ENCODE results near the gene APEH. TPM values are rescaled to one million over a fixed set of nuclear protein-coding genes. Genes with fewer than 3 reads are reported as not detected.

APEH gene
- total RNA-seq = 143 TPM
- polyA plus RNA-seq (ENCODE audit: insufficient read depth, low read depth, low replicate concordance) = 138 TPM
- long read RNA-seq, donor 1, partial matches to known transcripts = 11 of 16 reads
- long read RNA-seq, donor 1, other reads (novel, unspliced or antisense) = 0 of 16 reads
- long read RNA-seq, donor 2, transcript APEH-201 (22 exons, 3,220 nt) = major isoform, 14 of 51 reads
- long read RNA-seq, donor 2, partial matches to known transcripts = 24 of 51 reads
- long read RNA-seq, donor 2, other reads (novel, unspliced or antisense) = 13 of 51 reads
- long read RNA-seq, donor 3, transcript APEH-201 (22 exons, 3,220 nt) = major isoform, 11 of 60 reads
- long read RNA-seq, donor 3, partial matches to known transcripts = 17 of 60 reads
- long read RNA-seq, donor 3, other reads (novel, unspliced or antisense) = 32 of 60 reads
- long read RNA-seq, donor 4, transcript APEH-201 (22 exons, 3,220 nt) = major isoform, 15 of 30 reads
- long read RNA-seq, donor 4, partial matches to known transcripts = 10 of 30 reads
- long read RNA-seq, donor 4, other reads (novel, unspliced or antisense) = 5 of 30 reads
- long read RNA-seq, donor 5, partial matches to known transcripts = 0 of 2 reads
- long read RNA-seq, donor 5, other reads (novel, unspliced or antisense) = 0 of 2 reads
- long read RNA-seq, donor 6, partial matches to known transcripts = 5 of 8 reads
- long read RNA-seq, donor 6, other reads (novel, unspliced or antisense) = 0 of 8 reads
- long read RNA-seq, donor 7, transcript APEH-201 (22 exons, 3,220 nt) = major isoform, 98 of 148 reads
- long read RNA-seq, donor 7, partial matches to known transcripts = 27 of 148 reads
- long read RNA-seq, donor 7, other reads (novel, unspliced or antisense) = 23 of 148 reads
- long read RNA-seq, donor 8, transcript APEH-201 (22 exons, 3,220 nt) = major isoform, 8 of 19 reads
- long read RNA-seq, donor 8, partial matches to known transcripts = 11 of 19 reads
- long read RNA-seq, donor 8, other reads (novel, unspliced or antisense) = 0 of 19 reads
- long read RNA-seq, donor 9, partial matches to known transcripts = 5 of 9 reads
- long read RNA-seq, donor 9, other reads (novel, unspliced or antisense) = 0 of 9 reads
- long read RNA-seq, donor 10, transcript APEH-201 (22 exons, 3,220 nt) = major isoform, 10 of 56 reads
- long read RNA-seq, donor 10, partial matches to known transcripts = 35 of 56 reads
- long read RNA-seq, donor 10, other reads (novel, unspliced or antisense) = 10 of 56 reads

DNA sequence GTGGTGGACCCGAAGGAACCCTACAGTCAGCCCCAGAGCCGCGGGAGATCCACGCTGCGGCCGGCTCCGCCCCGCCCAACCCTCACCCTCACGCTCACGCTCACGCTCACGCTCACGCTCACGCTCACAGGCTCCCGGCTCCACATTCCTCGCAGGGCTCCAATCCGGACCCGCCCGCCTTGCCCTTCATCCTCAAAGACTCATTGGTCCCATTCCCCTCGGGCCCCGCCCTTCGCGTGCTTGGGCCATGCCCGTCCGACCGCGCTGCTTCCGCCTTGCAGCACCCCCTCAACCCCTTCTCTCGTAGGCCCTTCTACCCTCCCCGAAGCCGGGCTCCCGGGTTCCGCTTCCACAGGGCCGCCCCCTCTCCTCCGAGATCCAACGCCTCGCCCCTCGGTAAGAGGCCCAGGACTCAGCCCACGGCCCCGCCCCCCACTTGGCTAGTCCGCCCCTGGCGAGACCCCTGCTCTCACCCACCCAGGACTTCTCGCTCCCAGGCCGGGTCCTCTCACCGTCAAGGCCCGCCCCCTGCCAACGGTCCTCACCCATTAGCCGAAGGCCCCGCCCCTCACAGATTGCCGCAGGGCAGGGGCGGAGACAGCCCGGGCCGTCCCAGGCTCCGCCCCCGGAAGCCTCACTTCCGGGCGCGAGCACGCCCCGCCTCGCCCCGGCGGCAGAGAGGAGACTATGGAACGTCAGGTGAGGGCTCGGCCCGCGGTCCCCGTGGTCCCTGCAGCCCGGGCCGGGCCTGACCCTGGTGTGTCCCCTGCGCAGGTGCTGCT, at the start of gene APEH:
Gene APEH (plus strand): TSS at position 637 of the 782 bp plus-strand sequence. CDS start 51 bp downstream, at position 688.
- H3K36me3 ChIP-seq (ENCODE audit: control insufficient read depth in 2 of 3, insufficient read depth in 3 of 3, low read length in 3 of 3) = peaks cover 4 to 30% (median 9%) of the 10 kb centered on the region in 3 donors
- peak within 1 kb of the TSS; percentile 85 to 93 for H3K27ac ChIP-seq (ENCODE audit: low read depth in 2 of 2, low read length in 2 of 2)
- FAIRE-seq (no peak), DNase-seq (peak; percentile 97 to 99 (median 98))
- no peaks in the 10 kb centered on the region for H3K27me3 ChIP-seq (ENCODE audit: control insufficient read depth, insufficient read depth, low read length)
- peak within 1 kb of the TSS; percentile 13 to 82 (median 45) for H3K9ac ChIP-seq (ENCODE audit: low read length in 3 of 3)
- TF ChIP-seq, protein P1, sequence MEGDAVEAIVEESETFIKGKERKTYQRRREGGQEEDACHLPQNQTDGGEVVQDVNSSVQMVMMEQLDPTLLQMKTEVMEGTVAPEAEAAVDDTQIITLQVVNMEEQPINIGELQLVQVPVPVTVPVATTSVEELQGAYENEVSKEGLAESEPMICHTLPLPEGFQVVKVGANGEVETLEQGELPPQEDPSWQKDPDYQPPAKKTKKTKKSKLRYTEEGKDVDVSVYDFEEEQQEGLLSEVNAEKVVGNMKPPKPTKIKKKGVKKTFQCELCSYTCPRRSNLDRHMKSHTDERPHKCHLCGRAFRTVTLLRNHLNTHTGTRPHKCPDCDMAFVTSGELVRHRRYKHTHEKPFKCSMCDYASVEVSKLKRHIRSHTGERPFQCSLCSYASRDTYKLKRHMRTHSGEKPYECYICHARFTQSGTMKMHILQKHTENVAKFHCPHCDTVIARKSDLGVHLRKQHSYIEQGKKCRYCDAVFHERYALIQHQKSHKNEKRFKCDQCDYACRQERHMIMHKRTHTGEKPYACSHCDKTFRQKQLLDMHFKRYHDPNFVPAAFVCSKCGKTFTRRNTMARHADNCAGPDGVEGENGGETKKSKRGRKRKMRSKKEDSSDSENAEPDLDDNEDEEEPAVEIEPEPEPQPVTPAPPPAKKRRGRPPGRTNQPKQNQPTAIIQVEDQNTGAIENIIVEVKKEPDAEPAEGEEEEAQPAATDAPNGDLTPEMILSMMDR (IDR thresholded peaks at IDR 0.05; ENCODE audit: borderline replicate concordance, extremely low read depth, insufficient read depth) = no peak
- intact Hi-C loops (cut with DNase I) = no loop called here
- H3K4me3 ChIP-seq (ENCODE audit: low read length in 3 of 3) = peak within 1 kb of the TSS; percentile 63 to 82 (median 75)
- H3K9me3 ChIP-seq (ENCODE audit: control insufficient read depth in 2 of 3, insufficient read depth in 1 of 3, low read length in 3 of 3) = no peaks in the 10 kb centered on the region
- peaks cover 2 to 35% (median 31%) of the 10 kb centered on the region in 3 donors for H3K4me1 ChIP-seq (ENCODE audit: control insufficient read depth in 2 of 3, insufficient read depth in 2 of 3, low read depth in 1 of 3, low read length in 3 of 3)

DNA sequence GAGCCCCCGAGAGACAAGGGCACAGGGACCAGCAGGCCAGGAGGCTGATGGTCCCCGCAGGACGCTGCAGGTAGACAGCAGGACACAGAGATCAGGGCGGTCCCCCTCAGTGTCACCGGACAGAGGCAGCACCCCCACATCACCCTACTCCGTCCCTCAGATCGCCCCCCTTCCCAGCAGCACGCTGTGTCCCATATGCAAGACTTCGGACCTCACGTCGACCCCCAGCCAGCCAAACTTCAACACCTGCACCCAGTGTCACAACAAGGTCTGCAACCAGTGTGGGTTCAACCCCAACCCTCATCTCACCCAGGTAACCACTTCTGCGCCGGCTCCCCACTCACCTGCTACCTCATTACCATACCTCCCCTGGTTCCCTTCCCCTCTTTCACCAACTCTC, 49.1 kb upstream of the APEH start:
- H3K27ac ChIP-seq (ENCODE audit: low read depth in 2 of 2, low read length in 2 of 2) = no peak overlapping the region
- H3K4me3 ChIP-seq (ENCODE audit: low read length in 3 of 3) = no peak overlapping the region
- intact Hi-C loops (cut with DNase I) = no loop called here
- no peaks in the 10 kb centered on the region for H3K9me3 ChIP-seq (ENCODE audit: control insufficient read depth in 2 of 3, insufficient read depth in 1 of 3, low read length in 3 of 3)
- no peaks in the 10 kb centered on the region for H3K4me1 ChIP-seq (ENCODE audit: control insufficient read depth in 2 of 3, insufficient read depth in 2 of 3, low read depth in 1 of 3, low read length in 3 of 3)
- FAIRE-seq (no peak), DNase-seq (no peak)
- H3K36me3 ChIP-seq (ENCODE audit: control insufficient read depth in 2 of 3, insufficient read depth in 3 of 3, low read length in 3 of 3) = no peaks in the 10 kb centered on the region
- H3K9ac ChIP-seq (ENCODE audit: low read length in 3 of 3) = no peak overlapping the region
- no peaks in the 10 kb centered on the region for H3K27me3 ChIP-seq (ENCODE audit: control insufficient read depth, insufficient read depth, low read length)
- TF ChIP-seq, protein P1 (IDR thresholded peaks at IDR 0.05; ENCODE audit: borderline replicate concordance, extremely low read depth, insufficient read depth) = no peak

DNA sequence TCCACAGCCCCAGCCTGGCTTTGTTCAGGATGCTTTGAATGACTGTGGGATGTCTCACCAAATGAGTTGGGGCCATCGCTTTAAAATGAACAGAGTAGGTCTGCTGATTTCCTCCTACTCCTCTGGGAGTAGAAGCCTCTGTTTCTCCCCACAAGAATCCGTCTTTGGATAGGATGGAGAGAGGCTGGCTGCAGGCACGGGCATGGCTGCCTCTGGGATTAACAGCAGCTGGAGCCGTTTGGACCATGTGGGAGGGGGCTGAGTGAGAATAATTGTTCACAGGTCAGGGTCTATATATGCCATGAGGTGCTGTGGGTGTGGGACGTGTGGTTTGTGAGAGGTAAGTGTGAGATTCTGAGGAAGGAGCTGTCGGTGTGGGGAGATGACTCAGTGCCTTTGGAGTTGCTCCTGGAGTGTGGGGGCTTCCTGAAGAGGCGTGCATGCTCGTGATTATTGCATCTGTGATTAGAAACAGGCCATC, 48.0 kb upstream of the APEH start:
- H3K9me3 ChIP-seq (ENCODE audit: control insufficient read depth in 2 of 3, insufficient read depth in 1 of 3, low read length in 3 of 3) = no peaks in the 10 kb centered on the region
- no peaks in the 10 kb centered on the region for H3K4me1 ChIP-seq (ENCODE audit: control insufficient read depth in 2 of 3, insufficient read depth in 2 of 3, low read depth in 1 of 3, low read length in 3 of 3)
- TF ChIP-seq, protein P1 (IDR thresholded peaks at IDR 0.05; ENCODE audit: borderline replicate concordance, extremely low read depth, insufficient read depth) = no peak
- no peaks in the 10 kb centered on the region for H3K36me3 ChIP-seq (ENCODE audit: control insufficient read depth in 2 of 3, insufficient read depth in 3 of 3, low read length in 3 of 3)
- no peak for DNase-seq
- H3K4me3 ChIP-seq (ENCODE audit: low read length in 3 of 3) = no peak overlapping the region
- intact Hi-C loops (cut with DNase I) = no loop called here
- no peaks in the 10 kb centered on the region for H3K27me3 ChIP-seq (ENCODE audit: control insufficient read depth, insufficient read depth, low read length)
- no peak for FAIRE-seq
- no peak overlapping the region for H3K27ac ChIP-seq (ENCODE audit: low read depth in 2 of 2, low read length in 2 of 2)
- no peak overlapping the region for H3K9ac ChIP-seq (ENCODE audit: low read length in 3 of 3)

Measured in kidney (tissue), 22 donors.